Tibial artery (tissue), 4 donors: ENCODE measurements around the gene OXT.

Experiments used
- DNase-seq, 2 donors: peaks; one replicate each; pipeline ENCODE4 v3.0.0-alpha.2; 2019
- H3K27ac ChIP-seq, 2 donors: fragments of 200-600 bp; sonication (generic) in 1 of 2; 1 replicate in 1 of 2; 2 replicates in 1 of 2; pipeline ENCODE4 v1.5.1; 2018 to 2019; ENCODE audit warnings: mild to moderate bottlenecking in 1 of 2
- H3K27me3 ChIP-seq, 2 donors: fragments of 200-600 bp; sonication (generic) in 1 of 2; one replicate each; pipeline versions ENCODE4 v1.5.1 to v1.6.0; 2016 to 2019
- H3K36me3 ChIP-seq, 3 donors: fragments of 200-600 bp; sonication (generic) in 2 of 3; one replicate each; pipeline ENCODE4 v1.5.1; 2016 to 2019; ENCODE audit warnings: mild to moderate bottlenecking in 2 of 3
- H3K4me1 ChIP-seq, 4 donors: fragments of 200-600 bp; sonication (generic) in 2 of 4; 1 replicate in 3 of 4; 2 replicates in 1 of 4; pipeline ENCODE4 v1.5.1; 2016 to 2019
- H3K4me3 ChIP-seq, 2 donors: fragments of 200-600 bp; sonication (generic) in 1 of 2; 1 replicate in 1 of 2; 2 replicates in 1 of 2; pipeline ENCODE4 v1.5.1; 2018 to 2019; ENCODE audit warnings: mild to moderate bottlenecking in 2 of 2
- H3K9me3 ChIP-seq, 3 donors: fragments of 200-600 bp; sonication (generic) in 1 of 3; one replicate each; pipeline ENCODE4 v1.5.1; 2016 to 2019
- CTCF ChIP-seq, 2 experiments: fragments of 200-600 bp in 1 of 2; fragments of 450-650 bp in 1 of 2; IDR thresholded peaks; one replicate each; pipeline ENCODE4 v1.5.1; 2017 to 2019; ENCODE audit warnings: antibody characterized with exemption in 2 of 2, mild to moderate bottlenecking in 1 of 2, moderate library complexity in 1 of 2
- intact Hi-C: fragments of 100-400 bp; cut with DNase I; formaldehyde crosslinking; loops from one replicate; pipeline ENCODE4 v1.15.0; 2023; ENCODE audit warnings: low total_unique reads

OXT gene

GRCh38 chr20:3101737-3102574, 30.5 kb downstream of the OXT start:
- TF ChIP-seq CTCF (IDR thresholded peaks at IDR 0.05), result no peak
- intact Hi-C loops, result no loop called here
- DNase-seq, result no peak
- H3K36me3 ChIP-seq, result peaks cover 0 to 7% (median 6%) of the 10 kb centered on the region in 3 donors
- H3K4me3 ChIP-seq, result no peak overlapping the region
- no peak overlapping the region for H3K27ac ChIP-seq
- H3K9me3 ChIP-seq, result no peaks in the 10 kb centered on the region
- no peaks in the 10 kb centered on the region for H3K27me3 ChIP-seq
- H3K4me1 ChIP-seq, result no peaks in the 10 kb centered on the region

- H3K4me3 ChIP-seq, result no peak overlapping the region
- H3K27ac ChIP-seq, result no peak overlapping the region
- no peak for TF ChIP-seq CTCF (IDR thresholded peaks at IDR 0.05)
- no peaks in the 10 kb centered on the region for H3K4me1 ChIP-seq
- no peak for DNase-seq
- no peaks in the 10 kb centered on the region for H3K27me3 ChIP-seq
- intact Hi-C loops, result no loop called here
- no peaks in the 10 kb centered on the region for H3K9me3 ChIP-seq
- H3K36me3 ChIP-seq, result peaks cover 3 to 15% (median 14%) of the 10 kb centered on the region in 3 donors
These were observed 31.4 kb downstream of the OXT start for GRCh38 chr20:3102575-3103368.

- Histone ChIP-seq H3K27me3 (no peaks in the 10 kb centered on the region), H3K27ac (no peak overlapping the region), H3K9me3 (no peaks in the 10 kb centered on the region), H3K4me3 (no peak overlapping the region), H3K36me3 (peaks cover 11 to 22% (median 22%) of the 10 kb centered on the region in 3 donors), H3K4me1 (no peaks in the 10 kb centered on the region)
- intact Hi-C loops, result no loop called here
- no peak for TF ChIP-seq CTCF (IDR thresholded peaks at IDR 0.05)
- no peak for DNase-seq
These were observed 32.1 kb downstream of the OXT start for GRCh38 chr20:3103369-3104032.

GRCh38 chr20:3105256-3106137, 34.1 kb downstream of the OXT start:
- H3K4me1 ChIP-seq, result no peaks in the 10 kb centered on the region
- H3K9me3 ChIP-seq, result no peaks in the 10 kb centered on the region
- H3K27ac ChIP-seq, result no peak overlapping the region
- intact Hi-C loops, result no loop called here
- H3K27me3 ChIP-seq, result no peaks in the 10 kb centered on the region
- peaks cover 28 to 42% (median 39%) of the 10 kb centered on the region in 3 donors for H3K36me3 ChIP-seq
- no peak overlapping the region for H3K4me3 ChIP-seq
- no peak for DNase-seq
- no peak for TF ChIP-seq CTCF (IDR thresholded peaks at IDR 0.05)

- intact Hi-C loops, result no loop called here
- DNase-seq, result no peak
- Histone ChIP-seq H3K4me3 (no peak overlapping the region), H3K9me3 (no peaks in the 10 kb centered on the region), H3K27ac (no peak overlapping the region), H3K27me3 (no peaks in the 10 kb centered on the region), H3K36me3 (peaks cover 28 to 49% (median 40%) of the 10 kb centered on the region in 3 donors), H3K4me1 (no peaks in the 10 kb centered on the region)
- no peak for TF ChIP-seq CTCF (IDR thresholded peaks at IDR 0.05)
These were observed 34.8 kb downstream of the OXT start for GRCh38 chr20:3106185-3106584.
